HG03066 (cell line): ENCODE data around the gene TCTN2.

ENCODE experiments used
- ATAC-seq: cut with Tn5 transposase; IDR thresholded peaks from one replicate; pipeline ENCODE4 v1.9.1; 2021; ENCODE audit warnings: low read depth; ENCODE audit not compliant: unreplicated experiment

The TCTN2 gene

DNA sequence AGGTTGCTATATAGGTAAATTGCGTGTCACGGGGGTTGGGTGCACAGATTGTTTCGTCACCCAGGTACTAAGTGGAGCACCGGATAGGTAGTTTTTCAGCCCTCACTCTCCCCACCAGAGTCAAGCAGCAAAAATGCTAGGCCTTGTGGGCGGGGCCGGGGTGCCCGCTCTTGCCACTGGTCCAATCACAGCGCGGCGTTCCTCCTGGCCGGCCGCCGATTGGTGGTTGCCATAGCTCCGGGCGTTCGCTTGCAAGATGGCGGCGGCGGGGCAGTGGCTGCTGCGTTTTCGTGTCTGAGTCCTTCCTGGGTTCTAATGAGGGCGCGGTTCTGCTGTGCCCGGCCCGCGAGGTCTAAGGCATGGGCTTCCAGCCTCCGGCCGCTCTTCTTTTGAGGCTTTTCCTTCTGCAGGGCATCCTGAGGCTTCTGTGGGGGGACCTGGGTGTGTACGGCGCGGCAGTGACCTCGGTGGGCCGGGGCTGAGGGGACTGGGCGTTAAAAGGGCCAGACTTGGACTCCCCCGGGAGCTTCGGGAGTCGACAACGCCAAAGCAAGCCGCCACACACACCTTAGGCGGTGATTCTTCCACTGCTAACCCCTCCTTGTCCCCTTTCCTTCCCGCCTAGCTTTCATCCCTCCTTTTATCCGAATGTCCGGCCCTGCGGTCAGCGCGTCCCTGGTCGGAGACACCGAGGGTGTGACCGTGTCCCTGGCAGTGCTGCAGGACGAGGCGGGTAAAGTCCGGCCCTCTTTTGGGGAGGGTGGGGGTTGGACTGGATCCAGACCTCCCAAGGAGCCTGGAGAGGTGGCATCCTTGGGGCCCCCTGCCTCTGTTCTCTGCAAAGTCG is at the start of gene TCTN2:
Gene TCTN2, plus strand, starts transcription at position 232 of the 847 bp plus-strand sequence. Its CDS starts 128 bp downstream, at position 360.
- peak; percentile 99 for ATAC-seq

DNA sequence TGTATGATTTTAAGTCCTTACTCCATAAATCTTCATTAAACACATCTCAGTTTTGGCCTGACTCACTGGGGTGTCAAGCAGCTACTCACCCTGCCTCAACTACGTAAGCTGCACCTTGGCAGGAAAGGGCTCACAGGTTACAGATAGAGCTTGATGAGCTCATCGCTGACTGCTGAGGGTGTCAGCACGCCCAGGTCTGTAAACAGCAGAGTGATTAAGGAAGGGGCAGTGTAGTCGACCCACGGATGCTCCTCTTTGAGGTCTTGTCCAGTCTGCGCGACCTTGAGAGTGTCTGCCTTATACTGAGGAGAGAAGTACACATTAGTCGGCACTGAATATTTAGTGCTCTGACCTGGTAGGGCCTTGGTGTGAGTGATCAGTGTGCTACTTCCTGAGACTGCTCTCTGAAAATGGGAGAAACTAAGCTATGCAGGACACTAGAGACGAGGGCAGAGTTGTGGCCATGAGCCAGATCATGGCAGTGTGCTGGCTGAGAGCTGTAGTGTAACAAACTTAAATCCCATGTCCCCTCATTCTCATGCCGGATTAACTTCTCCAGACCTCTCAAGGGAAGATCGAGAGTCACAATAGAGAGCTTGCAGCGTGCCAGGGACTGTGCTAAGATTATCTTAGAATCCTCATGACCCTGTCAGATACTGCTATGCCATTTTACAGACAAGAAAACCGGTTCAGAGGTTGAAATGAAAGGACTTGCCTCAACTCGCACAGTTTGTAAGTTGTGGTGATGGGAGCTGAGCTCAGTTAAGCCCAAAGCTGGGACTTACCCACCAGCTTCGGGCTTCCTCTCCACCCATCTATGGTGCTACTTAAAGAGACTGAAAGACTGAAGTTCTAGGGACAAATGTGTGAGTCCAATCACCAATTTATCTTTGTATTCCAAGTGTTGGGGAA is 49.0 kb upstream of the TCTN2 start:
- no peak for ATAC-seq

DNA sequence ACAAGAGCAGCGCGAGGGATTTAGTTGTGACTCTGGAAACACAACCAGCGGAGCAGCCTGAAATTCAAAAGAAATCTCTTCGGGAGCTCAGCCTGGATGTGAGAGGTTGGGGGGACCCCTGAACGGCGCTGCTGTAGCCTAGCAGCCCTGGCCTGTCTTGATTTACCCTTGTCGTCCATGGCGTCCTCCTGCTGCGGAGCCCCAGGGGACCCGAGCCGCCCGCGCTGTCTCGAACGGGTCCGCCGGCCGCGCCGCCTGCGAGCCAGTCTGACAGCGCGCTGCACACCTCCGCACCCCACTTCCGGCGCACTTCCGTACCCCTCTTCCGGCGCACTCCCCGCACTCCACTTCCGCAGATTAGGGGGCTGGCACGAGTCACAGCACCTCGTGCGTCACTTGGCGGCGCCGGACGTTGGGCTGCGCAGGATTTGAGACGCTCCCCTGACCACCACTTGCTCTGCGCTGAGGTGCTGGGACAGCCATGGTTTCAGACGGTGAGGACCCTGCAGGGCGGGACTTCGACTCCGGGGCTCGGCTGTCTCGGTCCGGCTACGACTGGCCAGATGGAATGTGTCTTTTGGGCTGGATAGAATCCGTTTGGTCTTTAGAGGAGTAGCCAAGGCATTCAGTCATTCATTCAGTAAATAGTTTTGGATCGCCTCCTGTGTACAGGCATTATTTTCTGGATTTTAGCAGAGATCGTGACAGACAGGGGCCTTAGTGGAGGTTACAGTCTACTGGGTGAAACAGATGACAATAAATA is 37.4 kb upstream of the TCTN2 start, which contains the start of the genes EIF2B1 and GTF2H3:
Gene EIF2B1, minus strand, starts transcription at position 308 of the 763 bp plus-strand sequence. Its CDS starts 129 bp downstream, at position 179.
Gene GTF2H3, plus strand, starts transcription at position 451 of the 763 bp plus-strand sequence. Its CDS starts 31 bp downstream, at position 482.
- peak; percentile 98 for ATAC-seq

DNA sequence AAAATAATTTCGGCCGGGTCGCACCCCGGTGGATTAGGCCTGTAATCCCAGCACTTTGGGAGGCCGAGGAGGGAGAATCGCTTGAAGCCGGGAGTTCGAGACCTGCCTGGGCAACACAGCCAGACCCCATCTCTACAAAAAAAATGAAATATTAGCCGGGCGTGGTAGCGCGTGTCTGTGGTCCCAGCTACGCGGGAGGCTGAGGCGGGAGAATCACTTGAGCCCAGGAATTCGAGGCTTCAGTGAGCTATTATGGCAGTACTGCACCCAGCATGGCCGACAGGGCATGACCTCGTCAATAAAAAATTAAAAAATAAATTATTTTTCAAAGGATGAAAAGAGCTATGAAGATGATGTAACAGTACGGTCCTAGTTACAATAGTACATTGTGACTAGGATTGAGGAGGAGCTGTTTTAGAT is 36.8 kb upstream of the TCTN2 start:
- no peak for ATAC-seq

DNA sequence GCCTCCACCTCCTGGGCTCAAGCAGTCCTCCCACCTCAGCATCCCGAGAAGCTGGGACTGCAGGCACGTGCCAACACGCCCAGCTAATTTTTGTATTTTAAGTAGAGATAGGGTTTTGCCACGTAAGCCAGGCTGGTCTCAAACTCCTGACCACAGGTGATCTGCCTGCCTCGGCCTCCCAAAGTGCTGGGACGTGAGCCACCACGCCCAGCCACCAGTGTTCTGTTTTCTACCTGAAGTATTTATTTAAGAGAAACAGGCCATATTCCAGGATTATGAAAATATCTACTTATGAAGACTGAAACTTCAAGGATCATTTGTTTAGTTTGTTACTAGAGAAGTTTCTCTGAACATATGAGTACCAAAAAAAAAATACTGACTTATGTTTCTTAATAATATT is 27.0 kb upstream of the TCTN2 start:
- no peak for ATAC-seq

DNA sequence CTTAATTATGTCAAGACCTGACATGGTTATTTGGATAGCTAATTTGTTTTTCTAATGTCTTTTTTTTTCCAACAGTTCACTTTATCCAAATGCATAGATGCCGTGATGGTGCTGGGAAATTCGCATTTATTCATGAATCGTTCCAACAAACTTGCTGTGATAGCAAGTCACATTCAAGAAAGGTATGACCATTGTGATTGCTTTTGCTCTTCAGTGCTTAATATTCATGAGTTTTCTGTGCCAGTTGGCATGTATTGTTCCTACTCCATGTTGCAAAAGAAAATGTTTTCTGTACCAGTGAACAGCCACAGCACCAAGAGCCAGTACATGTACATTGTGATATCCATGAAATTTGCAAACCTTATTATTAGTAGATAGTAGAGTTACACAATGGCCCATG is 25.5 kb upstream of the TCTN2 start:
- no peak for ATAC-seq

DNA sequence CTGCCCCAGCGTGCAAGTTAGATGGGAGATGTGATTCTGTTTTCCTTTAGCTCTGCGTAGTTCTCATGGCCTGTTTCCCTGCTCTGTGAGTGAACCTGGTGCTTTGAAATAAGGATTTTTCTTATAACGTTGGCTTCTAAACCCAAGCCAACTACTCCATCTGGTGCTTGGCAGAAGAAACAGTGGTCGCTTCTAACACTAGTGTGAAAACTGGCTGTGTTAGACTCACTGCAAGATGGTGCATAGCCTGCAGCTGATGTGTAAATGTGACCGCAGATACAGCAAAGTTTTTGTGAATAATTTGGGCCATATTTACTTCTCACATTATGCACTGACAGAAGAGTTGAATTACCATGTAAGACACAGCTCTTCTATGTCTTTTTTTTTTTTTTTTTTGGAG is 25.0 kb upstream of the TCTN2 start:
- ATAC-seq = no peak

DNA sequence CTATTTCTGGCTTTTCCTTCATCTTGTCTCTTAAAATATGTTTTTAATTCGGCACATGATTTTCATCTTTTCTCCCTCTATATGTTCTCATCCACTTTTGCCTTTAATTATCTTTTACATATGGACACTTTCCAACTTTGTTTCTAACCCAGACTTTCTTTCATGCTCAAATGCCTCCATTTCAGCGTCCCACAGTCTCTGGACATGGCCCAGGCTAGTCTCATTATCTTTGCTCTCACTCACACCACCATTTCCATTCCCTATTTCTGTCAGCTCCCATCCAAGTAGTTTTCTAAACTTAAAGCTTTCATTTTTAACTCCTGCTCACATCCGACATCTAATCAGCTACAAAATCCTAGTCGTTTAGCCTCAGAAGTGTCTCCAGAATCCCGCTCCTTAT is 22.5 kb upstream of the TCTN2 start:
- ATAC-seq = no peak

DNA sequence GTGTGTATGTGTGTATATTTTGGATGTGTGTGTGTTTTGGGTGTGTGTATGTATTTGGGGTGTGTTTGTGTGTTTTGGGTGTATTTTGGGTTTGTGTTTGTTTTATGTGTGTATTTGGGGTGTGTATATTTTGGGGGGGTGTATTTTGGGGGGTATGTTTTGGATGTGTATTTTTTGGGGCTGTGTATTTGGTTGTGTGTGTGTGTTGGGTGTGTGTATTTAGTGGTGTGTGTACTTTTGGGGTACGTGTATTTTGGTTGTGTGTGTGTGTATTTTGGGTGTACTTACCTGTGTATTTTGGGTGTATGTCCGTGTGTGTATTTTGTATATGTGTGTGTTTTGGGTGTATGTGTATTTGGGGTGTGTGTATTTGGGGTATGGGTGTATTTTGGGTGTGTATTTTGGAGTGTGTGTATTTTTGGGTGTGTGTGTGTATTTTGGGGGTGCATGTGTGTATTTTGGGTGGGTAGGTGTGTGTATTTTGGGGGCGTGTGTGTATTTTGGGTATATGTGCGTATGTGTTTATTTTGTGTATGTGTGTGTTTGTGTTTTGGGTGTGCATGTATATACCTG is 16.7 kb upstream of the TCTN2 start:
- ATAC-seq = no peak

DNA sequence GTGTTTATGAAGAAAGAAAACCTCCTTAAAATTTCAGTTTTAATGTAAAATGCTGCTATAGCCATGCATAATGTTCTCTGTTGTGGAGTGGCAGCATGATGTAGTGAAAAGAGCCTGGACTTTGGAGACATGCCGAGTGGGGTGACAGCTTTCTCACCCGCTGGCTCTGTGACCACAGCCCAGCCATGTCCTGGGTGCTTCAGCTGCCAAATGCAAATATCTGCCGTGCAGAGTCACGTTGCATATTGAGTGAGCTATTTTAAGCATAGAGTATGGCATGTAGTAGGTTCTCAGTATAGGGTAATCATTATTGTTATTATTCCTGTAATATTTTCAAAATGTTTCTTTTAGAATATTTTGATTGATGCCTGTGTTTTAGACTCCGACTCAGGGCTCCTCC is 15.5 kb upstream of the TCTN2 start:
- peak; percentile 92 for ATAC-seq

DNA sequence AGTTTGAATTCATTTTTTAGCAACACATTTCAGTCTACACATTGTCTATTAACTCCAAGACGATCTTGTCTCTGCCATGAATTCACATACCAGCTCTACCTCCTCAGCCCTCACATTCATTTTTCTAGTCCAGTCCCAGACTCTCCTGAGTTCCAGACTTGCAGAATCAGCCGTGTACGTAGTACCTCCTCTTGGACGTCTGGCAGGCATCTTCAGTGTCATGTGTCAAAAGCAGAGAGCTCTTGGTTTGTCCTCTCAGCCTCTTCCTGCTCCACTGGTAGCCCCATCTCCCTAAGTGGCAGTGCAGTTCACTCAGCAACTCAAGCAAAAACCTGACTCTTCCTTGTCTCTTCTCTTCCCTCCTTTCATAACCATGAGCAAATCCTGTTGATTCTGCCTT is 14.5 kb upstream of the TCTN2 start:
- no peak for ATAC-seq

DNA sequence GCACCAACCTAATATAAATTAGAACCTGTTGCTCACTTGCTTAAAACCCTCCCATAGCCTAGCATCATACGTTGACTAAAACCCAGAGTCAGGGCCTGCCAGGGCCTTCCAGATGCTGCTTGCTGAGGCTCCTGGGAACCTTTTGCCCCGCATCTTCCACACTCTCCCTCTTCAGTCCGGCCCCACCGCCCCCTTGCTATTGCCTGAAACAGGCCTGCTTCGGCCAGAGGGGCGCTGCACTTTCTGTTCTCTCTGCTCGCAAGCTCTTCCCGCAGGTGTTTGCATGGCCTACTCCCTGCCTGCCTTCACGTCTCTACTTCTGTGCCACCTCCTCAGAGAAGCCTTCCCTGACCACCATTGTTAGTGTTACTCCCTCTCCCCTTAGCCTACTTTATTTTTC is 13.7 kb upstream of the TCTN2 start:
- no peak for ATAC-seq

DNA sequence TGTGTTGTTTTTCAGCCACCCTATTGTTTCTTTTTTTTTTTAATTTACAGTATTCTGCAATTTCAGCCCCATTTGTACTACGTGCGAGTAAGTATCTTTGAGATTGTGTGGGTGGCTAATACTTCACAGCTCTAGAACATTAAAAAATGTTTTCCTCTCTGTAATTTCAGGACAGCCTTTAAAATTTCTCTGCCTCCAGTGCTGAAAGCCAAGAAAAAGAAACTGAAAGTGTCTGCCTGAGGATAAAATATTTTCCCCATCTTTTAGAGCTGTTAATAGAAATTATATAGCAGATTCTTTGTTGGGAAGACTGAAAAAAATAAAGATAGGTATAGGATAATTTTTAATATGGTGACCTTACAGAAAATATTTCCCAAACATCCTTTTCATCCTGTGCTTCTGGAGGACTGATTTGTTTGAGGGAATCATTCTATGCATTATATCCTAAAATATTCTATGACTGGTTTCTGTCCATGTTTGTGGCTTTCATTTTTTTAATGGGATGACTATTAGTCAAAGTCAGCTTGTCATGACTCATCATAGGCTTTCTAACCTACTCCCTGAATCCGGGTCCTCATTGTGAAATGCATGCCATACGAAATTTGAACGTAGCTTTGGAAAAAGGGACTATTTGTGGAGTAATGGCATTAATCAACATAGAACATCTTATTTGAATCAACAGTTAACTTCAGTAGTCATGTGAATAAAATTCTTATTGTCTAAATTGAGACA is 10.8 kb upstream of the TCTN2 start:
- no peak for ATAC-seq

DNA sequence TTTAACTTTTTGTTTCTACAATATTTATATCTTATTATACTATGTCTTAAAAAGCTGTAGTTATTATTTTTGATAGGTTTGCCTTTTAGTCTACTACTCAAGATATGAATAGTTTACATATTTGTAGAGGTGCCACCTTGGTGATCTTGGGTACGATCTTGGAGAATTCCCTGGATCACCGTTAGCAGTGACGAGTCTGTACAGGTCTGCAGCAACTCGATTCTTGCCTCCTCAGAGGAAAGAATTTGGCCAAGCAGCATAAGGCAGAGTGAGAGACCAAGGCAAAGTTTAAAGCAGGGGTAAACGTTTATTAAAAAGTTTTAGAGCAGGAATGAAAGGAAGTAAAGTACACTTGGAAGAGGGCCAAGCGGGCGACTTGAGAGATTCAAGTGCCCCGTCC is 3.1 kb upstream of the TCTN2 start:
- ATAC-seq = no peak

DNA sequence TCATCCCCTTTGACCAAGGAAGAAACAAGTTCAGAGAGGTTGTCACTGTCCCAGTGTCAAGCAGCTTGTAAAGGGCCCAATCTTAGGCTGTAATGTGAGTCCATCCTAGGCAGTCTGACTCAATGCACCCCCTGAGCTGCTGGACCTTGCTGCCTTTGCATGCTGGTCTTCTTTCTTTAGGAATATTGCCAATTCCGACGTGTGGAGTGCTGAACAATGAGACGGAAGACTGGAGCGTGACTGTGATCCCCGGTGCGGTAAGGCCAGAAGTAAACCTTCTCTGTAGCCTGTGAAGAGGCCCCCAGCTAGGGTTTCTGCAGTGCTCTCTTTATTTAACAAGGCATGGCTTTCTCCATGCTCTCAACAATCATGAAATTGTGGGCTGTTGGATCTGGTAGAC is 963 bp downstream of the TCTN2 start:
- ATAC-seq = no peak

DNA sequence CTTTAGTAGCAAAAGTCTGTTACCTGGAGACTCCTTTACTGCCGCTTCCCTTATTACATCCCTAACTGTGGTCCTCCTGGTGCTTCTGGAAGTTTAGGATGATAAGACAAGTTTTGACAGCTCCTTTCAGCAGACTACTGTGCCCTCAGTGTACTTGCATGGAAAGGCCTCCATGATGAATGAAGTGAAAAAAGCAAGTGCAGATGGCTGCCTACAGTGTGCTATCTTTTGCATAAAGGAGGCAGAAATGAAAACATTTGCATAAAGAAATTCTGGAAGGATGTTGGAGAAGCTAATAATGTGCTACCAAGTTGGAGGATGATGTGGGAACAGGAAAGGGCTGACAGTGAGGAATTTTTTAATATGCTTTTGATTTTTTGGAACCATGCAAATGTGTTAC is 4.5 kb downstream of the TCTN2 start:
- no peak for ATAC-seq

DNA sequence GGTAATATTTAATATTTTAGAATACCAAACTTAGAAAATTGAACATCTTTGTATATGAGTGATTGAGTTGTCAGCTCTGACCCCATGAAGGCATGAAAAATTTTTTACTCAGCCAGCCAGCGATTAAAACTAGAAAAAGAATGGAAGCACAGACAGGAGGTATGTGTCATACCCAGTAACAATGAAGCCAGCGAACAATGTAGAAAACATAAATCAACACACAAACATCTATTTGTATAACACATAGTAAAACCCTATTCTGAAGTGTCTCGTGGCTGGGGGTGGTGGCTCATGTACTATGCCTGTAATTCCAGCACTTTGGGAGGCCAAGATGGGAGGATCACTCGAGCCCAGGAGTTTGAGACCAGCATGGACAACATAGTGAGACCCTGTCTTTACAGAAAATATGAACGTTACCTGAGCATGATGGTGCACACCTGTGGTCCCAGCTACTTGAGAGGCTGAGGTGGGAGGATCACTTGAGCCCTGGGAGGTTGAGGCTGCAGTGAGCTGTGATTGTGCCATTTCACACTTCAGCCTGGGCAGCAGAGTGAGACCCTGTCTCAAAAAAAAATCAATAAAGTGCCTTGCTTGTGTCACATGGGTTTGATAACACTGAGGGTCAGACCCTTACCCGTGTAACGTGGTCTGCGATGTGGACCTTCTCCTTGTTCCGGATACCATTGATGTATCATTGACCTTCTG is 5.9 kb downstream of the TCTN2 start:
- ATAC-seq = no peak

DNA sequence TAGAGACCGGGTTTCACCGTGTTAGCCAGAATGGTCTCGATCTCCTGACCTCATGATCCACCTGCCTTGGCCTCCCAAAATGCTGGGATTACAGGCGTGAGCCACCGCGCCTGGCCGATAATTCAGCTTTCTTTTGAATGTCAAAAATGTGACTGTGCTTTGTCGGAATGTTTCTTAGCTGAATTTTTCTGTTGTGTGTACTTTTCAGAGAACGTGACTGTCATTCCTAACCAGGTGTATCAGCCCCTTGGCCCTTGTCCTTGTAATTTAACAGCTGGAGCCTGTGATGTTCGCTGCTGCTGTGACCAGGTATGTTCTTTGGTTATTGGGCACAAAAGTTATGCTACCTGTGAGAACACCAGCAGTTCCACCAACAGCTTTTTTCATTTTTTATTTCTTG is 8.1 kb downstream of the TCTN2 start:
- ATAC-seq = no peak

DNA sequence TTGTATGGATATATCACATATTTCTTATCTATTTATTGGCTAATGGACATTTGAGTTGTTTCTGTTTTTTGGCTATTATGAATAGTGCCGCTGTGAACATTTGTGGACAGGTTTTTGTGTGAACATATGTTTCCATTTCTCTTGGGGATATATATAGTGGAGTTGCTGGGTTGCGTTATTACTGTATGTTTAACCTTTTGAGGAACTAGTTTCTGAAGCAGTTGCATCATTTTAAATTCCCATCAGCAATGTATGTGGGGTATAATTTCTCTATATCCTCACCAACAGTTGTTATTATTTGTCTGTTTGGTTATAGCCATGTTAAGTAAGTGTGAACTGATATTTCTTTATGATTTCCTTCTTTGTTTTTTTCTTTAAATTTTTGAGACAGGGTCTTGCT is 10.7 kb downstream of the TCTN2 start:
- ATAC-seq = no peak
